PFSK-1 (cell line): Measurements from ENCODE around the gene GTF2A1L.

ENCODE experiments used
- FOXP2 ChIP-seq: optimal IDR thresholded peaks from 2 replicates; pipeline ENCODE3; 2011; ENCODE audit warnings: borderline replicate concordance, control low read depth, inconsistent platforms; ENCODE audit not compliant: insufficient read depth; ENCODE audit errors: extremely low read length, extremely low read depth
- POLR2AphosphoS5 ChIP-seq: IDR thresholded peaks from 2 replicates; pipeline ENCODE4 v1.6.1; 2012; ENCODE audit warnings: low read depth, mild to moderate bottlenecking, control low read depth, low read length, moderate library complexity
- REST ChIP-seq, 2 experiments: IDR thresholded peaks; 2 replicates each; pipeline versions ENCODE4 v1.6.1 to v1.8.0; 2011 to 2012; ENCODE audit warnings: low read depth in 2 of 2, low read length in 2 of 2, control low read depth in 1 of 2, inconsistent platforms in 1 of 2, mild to moderate bottlenecking in 1 of 2, moderate library complexity in 1 of 2; ENCODE audit not compliant: insufficient read depth in 1 of 2
- SIN3A ChIP-seq: IDR thresholded peaks from 2 replicates; pipeline ENCODE4 v1.6.1; 2012; ENCODE audit warnings: mild to moderate bottlenecking, low read length, moderate library complexity, borderline replicate concordance; ENCODE audit not compliant: insufficient read depth
- TAF1 ChIP-seq: IDR thresholded peaks from 2 replicates; pipeline ENCODE4 v1.6.1; 2012; ENCODE audit warnings: low read length, control low read depth, borderline replicate concordance; ENCODE audit not compliant: insufficient read depth

The GTF2A1L gene

GRCh38 chr2:48651158-48651790 lies 33.6 kb downstream of the GTF2A1L start:
- no peak for TF ChIP-seq REST (IDR thresholded peaks at IDR 0.05; ENCODE audit: insufficient read depth in 1 of 2, low read depth in 2 of 2, low read length in 2 of 2)
- TF ChIP-seq POLR2AphosphoS5: no peak
- no peak for TF ChIP-seq FOXP2
- TF ChIP-seq TAF1: no peak
- TF ChIP-seq SIN3A: no peak

GRCh38 chr2:48668992-48669391 lies 51.3 kb downstream of the GTF2A1L start:
- no peak for TF ChIP-seq REST (IDR thresholded peaks at IDR 0.05; ENCODE audit: insufficient read depth in 1 of 2, low read depth in 2 of 2, low read length in 2 of 2)
- TF ChIP-seq SIN3A: no peak
- TF ChIP-seq TAF1: no peak

GRCh38 chr2:48673581-48673980 lies 55.9 kb downstream of the GTF2A1L start:
- TF ChIP-seq POLR2AphosphoS5: no peak

- TF ChIP-seq SIN3A: no peak
- no peak for TF ChIP-seq REST (IDR thresholded peaks at IDR 0.05; ENCODE audit: insufficient read depth in 1 of 2, low read depth in 2 of 2, low read length in 2 of 2)
- TF ChIP-seq POLR2AphosphoS5: no peak
- no peak for TF ChIP-seq TAF1
- no peak for TF ChIP-seq FOXP2
Observed at GRCh38 chr2:48674933-48675332, 57.3 kb downstream of the GTF2A1L start.

GRCh38 chr2:48677450-48677849 lies 59.8 kb downstream of the GTF2A1L start:
- TF ChIP-seq TAF1: no peak
- no peak for TF ChIP-seq FOXP2
- TF ChIP-seq REST (IDR thresholded peaks at IDR 0.05; ENCODE audit: insufficient read depth in 1 of 2, low read depth in 2 of 2, low read length in 2 of 2): no peak
- no peak for TF ChIP-seq SIN3A
- TF ChIP-seq POLR2AphosphoS5: no peak
